ENCODE results near the gene FAM185A. TPM values are rescaled to one million over a fixed set of nuclear protein-coding genes. Genes with fewer than 3 reads are reported as not detected.

Gene FAM185A
- total RNA-seq, 1 donor = 17.8 TPM

GRCh38 chr7:102828286-102828685 is 79.5 kb downstream of the FAM185A start:
- no peak for DNase-seq (ENCODE audit: low read depth in 2 of 3, low spot score in 2 of 3)

- no peak for DNase-seq (ENCODE audit: low read depth in 2 of 3, low spot score in 2 of 3)
Measured at GRCh38 chr7:102829075-102829474, 80.3 kb downstream of the FAM185A start.

- no peak for DNase-seq (ENCODE audit: low read depth in 2 of 3, low spot score in 2 of 3)
Measured at GRCh38 chr7:102830197-102830596, 81.4 kb downstream of the FAM185A start.

GRCh38 chr7:102832674-102833073 is 83.9 kb downstream of the FAM185A start:
- no peak for DNase-seq (ENCODE audit: low read depth in 2 of 3, low spot score in 2 of 3)

- DNase-seq (ENCODE audit: low read depth in 2 of 3, low spot score in 2 of 3) = no peak
Measured at GRCh38 chr7:102833343-102833742, 84.5 kb downstream of the FAM185A start.

GRCh38 chr7:102834466-102834865 is 85.7 kb downstream of the FAM185A start:
- no peak for DNase-seq (ENCODE audit: low read depth in 2 of 3, low spot score in 2 of 3)

- no peak for DNase-seq (ENCODE audit: low read depth in 2 of 3, low spot score in 2 of 3)
Measured at GRCh38 chr7:102834999-102835398, 86.2 kb downstream of the FAM185A start.

GRCh38 chr7:102836191-102836919 is 87.6 kb downstream of the FAM185A start:
- no peak for DNase-seq (ENCODE audit: low read depth in 2 of 3, low spot score in 2 of 3)

- no peak for DNase-seq (ENCODE audit: low read depth in 2 of 3, low spot score in 2 of 3)
Measured at GRCh38 chr7:102836977-102837376, 88.2 kb downstream of the FAM185A start.

- no peak for DNase-seq (ENCODE audit: low read depth in 2 of 3, low spot score in 2 of 3)
Measured at GRCh38 chr7:102837802-102838201, 89.0 kb downstream of the FAM185A start.

GRCh38 chr7:102838572-102839101 is 89.8 kb downstream of the FAM185A start:
- DNase-seq (ENCODE audit: low read depth in 2 of 3, low spot score in 2 of 3) = peak in 1 of 3 donors; percentile 4

- DNase-seq (ENCODE audit: low read depth in 2 of 3, low spot score in 2 of 3) = no peak
Measured at GRCh38 chr7:102840404-102840803, 91.6 kb downstream of the FAM185A start.

GRCh38 chr7:102841290-102841689 is 92.5 kb downstream of the FAM185A start:
- no peak for DNase-seq (ENCODE audit: low read depth in 2 of 3, low spot score in 2 of 3)

GRCh38 chr7:102842284-102842683 is 93.5 kb downstream of the FAM185A start:
- no peak for DNase-seq (ENCODE audit: low read depth in 2 of 3, low spot score in 2 of 3)

- DNase-seq (ENCODE audit: low read depth in 2 of 3, low spot score in 2 of 3) = peak in 1 of 3 donors; percentile 12
Measured at GRCh38 chr7:102843850-102844249, 95.1 kb downstream of the FAM185A start.

GRCh38 chr7:102845346-102845745 is 96.5 kb downstream of the FAM185A start:
- DNase-seq (ENCODE audit: low read depth in 2 of 3, low spot score in 2 of 3) = no peak

- no peak for DNase-seq (ENCODE audit: low read depth in 2 of 3, low spot score in 2 of 3)
Measured at GRCh38 chr7:102849079-102849478, 100.3 kb downstream of the FAM185A start.

- no peak for DNase-seq (ENCODE audit: low read depth in 2 of 3, low spot score in 2 of 3)
Measured at GRCh38 chr7:102849538-102849937, 100.7 kb downstream of the FAM185A start.

- DNase-seq (ENCODE audit: low read depth in 2 of 3, low spot score in 2 of 3) = no peak
Measured at GRCh38 chr7:102856036-102856435, 107.2 kb downstream of the FAM185A start.

Measured in hematopoietic multipotent progenitor cell (in vitro differentiated cells).